Breast epithelium (tissue), 3 donors: ENCODE results near the gene PCSK4.

Experiments used
- POLR2A ChIP-seq: fragments of 450-650 bp; IDR thresholded peaks from one replicate; pipeline ENCODE4 v1.6.1; 2016; ENCODE audit warnings: antibody characterized with exemption, mild to moderate bottlenecking, moderate library complexity
- TF ChIP-seq, protein P1 (sequence below), 3 donors: fragments of 450-650 bp; IDR thresholded peaks; one replicate each; pipeline ENCODE4 v1.5.1; 2016 to 2017; ENCODE audit warnings: antibody characterized with exemption in 3 of 3, mild to moderate bottlenecking in 3 of 3, moderate library complexity in 3 of 3

DNA sequence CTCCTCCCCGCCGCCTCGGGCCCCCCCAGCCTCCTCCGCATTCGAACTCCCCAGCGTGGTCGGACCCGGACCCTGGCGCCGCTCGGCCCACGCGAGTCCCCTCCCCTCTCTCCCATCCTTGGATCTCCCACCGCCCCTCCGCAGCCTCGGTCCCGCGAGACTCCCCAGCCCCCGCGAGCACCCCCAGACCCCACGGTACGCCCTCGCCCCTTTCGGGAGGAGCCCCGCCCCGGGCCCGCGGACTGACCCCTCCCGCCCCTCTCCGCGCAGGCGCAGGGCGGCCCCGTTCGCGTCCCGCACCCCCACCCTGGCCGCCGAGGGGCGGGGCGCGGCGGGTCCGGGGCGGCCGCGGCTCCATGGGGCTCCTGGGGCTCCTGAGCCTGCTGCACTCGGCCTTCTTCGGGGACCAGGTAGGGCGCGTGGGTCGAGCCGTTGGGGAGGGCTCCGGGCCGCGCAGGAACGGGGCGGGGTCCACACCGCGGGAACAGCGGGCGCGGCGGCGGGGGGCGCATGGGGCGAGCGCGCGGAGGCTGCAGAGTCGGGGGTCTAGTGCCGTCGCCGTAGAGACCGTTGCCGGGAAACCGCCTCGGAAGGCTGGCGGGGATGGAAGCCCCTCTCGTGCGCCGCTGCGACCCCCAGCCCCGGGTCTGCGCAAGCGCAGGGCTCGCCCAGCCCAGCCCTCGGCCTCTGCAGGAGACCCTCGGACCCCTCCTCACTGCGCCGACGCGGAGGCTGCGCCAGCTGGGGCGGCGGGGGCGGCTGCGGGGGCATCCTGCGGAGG is 44.0 kb downstream of the PCSK4 start:
- no peak for TF ChIP-seq POLR2A
- TF ChIP-seq, protein P1, sequence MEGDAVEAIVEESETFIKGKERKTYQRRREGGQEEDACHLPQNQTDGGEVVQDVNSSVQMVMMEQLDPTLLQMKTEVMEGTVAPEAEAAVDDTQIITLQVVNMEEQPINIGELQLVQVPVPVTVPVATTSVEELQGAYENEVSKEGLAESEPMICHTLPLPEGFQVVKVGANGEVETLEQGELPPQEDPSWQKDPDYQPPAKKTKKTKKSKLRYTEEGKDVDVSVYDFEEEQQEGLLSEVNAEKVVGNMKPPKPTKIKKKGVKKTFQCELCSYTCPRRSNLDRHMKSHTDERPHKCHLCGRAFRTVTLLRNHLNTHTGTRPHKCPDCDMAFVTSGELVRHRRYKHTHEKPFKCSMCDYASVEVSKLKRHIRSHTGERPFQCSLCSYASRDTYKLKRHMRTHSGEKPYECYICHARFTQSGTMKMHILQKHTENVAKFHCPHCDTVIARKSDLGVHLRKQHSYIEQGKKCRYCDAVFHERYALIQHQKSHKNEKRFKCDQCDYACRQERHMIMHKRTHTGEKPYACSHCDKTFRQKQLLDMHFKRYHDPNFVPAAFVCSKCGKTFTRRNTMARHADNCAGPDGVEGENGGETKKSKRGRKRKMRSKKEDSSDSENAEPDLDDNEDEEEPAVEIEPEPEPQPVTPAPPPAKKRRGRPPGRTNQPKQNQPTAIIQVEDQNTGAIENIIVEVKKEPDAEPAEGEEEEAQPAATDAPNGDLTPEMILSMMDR (IDR thresholded peaks at IDR 0.05): no peak
